Measurements from ENCODE around the gene LSS.

DNA sequence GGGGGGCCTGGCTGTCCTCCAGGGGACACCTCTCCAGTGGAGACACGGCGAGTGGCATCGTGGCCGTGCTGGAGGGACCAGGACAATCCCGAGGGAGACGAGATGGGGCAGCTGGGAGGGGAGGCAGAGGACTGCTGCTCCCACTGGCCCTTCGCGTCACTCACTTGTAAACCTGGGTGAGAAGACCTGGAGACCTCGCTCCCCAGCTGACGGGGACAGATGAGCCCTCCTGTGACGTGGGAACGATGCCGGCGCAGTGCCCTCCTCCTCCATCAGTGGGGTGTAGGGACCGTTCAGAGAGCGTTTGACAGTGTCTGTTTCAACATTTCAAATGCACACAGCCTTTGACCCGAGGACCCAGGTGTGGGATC lies 48.9 kb downstream of the LSS start:
- no peak for TF ChIP-seq POLR2A (IDR thresholded peaks at IDR 0.05)
- TF ChIP-seq, protein P1, sequence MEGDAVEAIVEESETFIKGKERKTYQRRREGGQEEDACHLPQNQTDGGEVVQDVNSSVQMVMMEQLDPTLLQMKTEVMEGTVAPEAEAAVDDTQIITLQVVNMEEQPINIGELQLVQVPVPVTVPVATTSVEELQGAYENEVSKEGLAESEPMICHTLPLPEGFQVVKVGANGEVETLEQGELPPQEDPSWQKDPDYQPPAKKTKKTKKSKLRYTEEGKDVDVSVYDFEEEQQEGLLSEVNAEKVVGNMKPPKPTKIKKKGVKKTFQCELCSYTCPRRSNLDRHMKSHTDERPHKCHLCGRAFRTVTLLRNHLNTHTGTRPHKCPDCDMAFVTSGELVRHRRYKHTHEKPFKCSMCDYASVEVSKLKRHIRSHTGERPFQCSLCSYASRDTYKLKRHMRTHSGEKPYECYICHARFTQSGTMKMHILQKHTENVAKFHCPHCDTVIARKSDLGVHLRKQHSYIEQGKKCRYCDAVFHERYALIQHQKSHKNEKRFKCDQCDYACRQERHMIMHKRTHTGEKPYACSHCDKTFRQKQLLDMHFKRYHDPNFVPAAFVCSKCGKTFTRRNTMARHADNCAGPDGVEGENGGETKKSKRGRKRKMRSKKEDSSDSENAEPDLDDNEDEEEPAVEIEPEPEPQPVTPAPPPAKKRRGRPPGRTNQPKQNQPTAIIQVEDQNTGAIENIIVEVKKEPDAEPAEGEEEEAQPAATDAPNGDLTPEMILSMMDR (IDR thresholded peaks at IDR 0.05), result no peak
- TF ChIP-seq EP300 (IDR thresholded peaks at IDR 0.05; ENCODE audit: low read depth), result no peak
- no peak for TF ChIP-seq POLR2AphosphoS5 (IDR thresholded peaks at IDR 0.05)

Measured in transverse colon (tissue), 4 donors.